HG02870 (cell line): ENCODE data around the gene ABCA4.
"Not testable (repeated sequence)": the region's sequence is repeated elsewhere in the genome, so short reads cannot be mapped to it uniquely, and the experiment has no call there.

Experiments
- ATAC-seq: cut with Tn5 transposase; IDR thresholded peaks from one replicate; pipeline ENCODE4 v1.9.1; 2021; ENCODE audit warnings: mild to moderate bottlenecking, moderate library complexity; ENCODE audit not compliant: unreplicated experiment

Gene ABCA4

DNA sequence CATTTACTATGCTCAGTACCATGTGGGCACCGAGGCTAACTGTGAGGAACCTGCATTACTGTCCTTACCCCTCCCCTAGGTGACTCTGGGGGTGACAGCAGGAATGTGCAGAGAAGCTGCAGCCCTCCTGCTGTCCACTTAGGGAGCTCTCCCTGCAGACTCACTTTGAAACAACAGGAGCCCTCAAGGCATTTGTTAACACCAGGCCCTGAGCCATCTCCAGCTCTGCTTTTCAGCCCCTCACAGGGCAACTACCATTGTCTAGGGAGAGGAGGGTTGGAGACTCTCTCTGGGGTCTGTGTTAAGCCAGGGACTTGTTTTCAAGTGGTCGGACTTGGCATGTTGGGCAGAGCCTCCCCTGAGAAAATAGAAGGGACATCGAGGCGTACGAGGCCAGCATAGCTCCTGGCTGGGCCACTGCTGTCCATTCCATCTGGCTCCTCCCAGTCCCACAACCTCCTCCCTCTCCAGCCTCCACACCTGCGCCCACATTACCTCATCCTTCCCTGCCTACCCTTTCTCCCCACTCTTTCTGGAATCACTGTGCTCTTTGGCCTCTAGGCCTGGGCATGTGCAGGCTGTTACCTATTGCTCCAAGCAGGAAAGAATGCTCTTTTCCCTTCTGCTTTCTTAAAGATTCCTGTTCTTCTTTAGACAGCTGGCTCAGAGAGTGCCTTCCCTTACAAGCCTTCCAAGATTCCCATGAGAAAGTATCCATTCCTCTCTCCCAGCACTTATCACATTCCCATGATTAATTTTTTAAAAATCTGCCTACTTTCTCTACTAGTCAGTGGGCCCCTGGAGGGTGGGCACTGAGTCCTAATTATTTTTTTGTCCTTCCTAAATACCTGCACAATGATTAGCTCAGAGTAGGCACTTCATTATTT lies 109.0 kb downstream of the ABCA4 start:
- ATAC-seq, result no peak

DNA sequence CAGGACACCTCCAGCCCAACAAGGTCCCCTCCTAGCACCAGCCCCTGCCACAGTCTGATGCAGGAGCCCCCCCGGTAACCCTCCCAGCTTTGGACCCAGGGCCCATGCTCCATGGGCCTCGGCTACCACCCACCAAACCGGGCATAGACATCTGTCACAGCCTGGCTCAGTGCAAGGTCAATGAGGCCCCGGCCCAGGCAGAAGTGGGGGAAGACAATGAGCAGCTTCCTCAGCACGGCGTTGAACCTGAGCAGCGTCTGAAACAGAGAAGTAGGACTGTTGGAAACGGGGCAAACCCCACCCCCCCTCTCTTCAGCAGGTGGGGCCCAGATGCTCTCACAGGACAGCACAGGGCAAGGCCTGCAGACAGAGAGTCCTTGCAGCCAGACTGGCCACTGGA lies 109.8 kb downstream of the ABCA4 start:
- ATAC-seq, result no peak

DNA sequence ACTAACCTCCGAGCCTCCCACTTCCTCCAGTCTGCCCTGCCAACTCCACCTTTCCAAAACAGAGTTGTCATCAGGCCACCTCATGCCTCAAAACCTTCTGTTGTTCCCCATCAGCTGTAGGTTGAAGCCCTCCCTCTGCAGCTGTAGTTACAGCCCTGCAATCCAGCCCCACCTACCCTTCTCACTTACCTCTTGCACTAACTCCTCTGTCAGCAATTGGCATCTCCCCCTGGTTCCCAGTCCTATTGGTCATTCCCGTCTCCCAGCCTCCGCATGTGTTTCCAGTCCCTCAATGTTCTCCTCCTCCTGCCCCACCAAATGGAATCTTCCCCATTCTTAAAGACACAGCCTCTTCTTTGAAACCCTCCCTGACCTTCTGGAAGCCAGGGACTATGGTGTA lies 111.6 kb downstream of the ABCA4 start:
- ATAC-seq, result no peak

DNA sequence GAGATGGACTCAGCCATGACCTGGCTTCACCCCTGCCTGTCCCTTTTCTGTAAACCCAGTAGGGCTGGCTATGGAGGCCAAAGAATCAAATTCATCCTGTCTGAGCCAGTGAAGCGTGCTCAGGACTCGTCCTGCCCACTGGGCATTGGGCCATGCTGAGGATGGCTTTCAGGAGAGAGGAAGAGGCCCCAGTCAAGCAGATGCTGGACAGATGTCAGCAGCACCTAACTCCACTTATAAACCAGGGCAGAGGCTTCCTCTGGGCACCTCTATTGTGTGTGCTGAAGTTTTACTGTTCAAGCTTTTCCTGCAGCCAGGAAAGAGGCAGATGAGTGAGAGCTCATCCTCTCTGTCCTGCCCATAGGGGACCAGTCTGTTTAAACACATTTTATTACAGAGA lies 114.3 kb downstream of the ABCA4 start:
- ATAC-seq, result no peak

DNA sequence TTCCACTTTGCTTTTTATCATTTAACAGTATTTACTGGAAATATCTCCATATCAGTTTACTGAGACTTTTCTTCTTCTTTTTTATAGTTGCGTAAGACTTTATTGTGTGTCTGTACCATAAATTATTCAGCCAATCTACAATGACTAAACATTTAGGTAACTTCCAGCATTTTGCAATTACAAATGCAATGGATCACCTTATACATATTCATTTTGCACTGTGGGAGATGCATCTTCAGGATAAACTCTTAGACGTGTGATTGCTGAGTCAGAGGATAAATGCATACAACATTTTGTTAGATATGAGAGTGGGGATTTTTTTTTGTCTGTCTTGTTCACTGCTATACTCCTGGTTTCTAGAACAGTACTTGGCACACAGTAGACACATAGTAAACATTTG lies 116.0 kb downstream of the ABCA4 start:
- ATAC-seq, result no peak

DNA sequence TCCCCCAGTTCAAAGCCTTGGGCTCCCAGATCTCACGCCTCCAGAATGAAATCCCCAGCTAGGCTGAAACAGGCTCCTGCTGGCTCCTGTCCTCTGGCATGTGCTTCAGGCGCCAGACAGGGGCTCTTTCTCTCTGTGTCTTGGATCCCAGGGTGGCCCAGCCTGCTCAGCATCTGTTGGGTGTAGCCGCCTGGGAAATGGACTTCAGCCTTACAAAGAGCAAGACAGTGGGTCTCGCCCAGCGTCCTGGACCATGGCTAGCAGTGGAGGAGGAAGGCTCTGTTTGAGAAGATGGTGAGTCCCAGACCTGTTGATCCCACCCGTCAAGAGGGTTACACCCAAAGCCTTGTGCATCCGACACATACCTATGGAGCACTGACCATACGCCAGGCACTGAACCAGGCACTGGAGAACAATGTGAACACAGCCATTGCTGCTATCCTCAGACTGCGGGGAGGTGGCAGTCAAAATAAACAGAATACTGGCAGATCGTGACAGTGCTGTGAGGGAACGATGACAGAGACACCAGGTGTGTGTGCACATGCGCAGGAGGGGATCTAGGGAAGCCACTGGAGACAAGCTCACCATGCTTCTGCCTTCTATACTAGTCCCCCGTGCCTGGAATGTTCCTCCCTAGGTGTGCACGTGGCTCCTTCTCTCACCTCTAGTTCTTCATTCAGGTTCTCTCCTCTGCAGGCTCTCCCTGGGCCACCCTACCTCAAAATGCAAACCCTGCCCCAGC lies 118.7 kb downstream of the ABCA4 start:
- no peak for ATAC-seq

DNA sequence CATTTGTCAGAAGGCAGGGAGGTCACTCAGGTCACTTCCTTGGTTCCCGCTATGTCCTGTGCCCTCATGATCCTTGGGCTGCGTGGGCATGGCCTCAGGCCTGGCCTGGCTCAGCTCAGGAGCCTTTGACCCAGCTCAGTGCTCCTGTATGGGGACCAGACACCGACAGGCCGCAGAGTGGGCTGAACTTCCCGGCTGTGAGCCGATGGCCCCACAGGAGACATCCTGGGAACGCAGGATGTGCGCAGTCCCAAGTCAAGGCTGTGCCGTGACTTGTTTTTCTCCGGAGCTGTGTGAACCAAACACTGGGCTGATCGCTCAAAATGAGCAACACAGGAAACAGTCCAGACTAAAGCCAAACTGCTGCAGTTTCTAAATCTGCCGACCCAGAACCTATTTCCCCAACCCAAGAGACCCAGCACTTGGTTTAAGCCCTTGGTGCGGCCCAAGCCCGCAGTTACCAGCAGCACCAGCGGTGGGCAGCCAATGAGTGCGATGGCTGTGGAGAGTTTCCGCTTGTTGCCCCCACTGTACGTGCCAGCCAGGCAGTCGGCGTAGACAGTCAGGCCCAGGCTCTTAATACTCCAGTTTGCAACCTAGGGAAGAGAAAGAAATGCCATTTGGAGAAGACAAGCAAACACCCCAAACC lies 119.4 kb downstream of the ABCA4 start:
- ATAC-seq, result no peak

DNA sequence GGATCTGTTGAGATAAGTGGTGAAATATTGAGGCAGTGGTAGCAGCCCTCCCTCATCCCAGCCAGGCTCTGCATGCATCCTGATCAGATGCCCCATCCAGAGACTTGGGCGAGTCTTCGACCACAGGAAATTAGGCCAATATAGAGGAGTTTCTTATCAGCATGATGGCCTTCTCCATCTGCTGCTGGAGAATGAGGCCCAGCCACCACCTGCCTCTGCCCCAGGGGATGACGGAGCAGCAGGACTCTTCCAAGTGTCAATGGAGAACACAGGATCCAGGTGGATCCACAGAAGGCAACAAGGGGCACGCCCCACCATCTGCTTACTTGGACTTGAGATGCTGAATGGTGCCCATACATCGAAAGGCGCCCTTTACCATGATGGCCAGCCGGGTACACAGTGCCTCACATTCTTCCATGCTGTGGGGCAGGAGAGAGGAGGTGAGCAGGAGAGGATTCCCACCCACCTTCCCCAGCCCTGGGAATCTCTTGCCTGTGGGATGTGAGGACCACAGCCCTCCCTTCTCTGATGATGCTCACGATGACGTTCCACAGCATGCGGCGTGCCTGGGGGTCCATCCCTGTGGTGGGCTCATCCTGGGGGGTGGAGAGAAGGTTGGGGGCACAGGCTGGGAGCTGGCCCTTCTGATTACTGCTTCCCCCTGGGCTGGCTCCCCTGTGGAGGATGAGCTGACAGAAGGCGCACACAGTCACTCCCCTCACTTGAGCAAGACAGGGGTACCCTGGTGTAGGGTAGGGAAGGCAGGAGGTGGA lies 120.3 kb downstream of the ABCA4 start:
- ATAC-seq, result no peak

DNA sequence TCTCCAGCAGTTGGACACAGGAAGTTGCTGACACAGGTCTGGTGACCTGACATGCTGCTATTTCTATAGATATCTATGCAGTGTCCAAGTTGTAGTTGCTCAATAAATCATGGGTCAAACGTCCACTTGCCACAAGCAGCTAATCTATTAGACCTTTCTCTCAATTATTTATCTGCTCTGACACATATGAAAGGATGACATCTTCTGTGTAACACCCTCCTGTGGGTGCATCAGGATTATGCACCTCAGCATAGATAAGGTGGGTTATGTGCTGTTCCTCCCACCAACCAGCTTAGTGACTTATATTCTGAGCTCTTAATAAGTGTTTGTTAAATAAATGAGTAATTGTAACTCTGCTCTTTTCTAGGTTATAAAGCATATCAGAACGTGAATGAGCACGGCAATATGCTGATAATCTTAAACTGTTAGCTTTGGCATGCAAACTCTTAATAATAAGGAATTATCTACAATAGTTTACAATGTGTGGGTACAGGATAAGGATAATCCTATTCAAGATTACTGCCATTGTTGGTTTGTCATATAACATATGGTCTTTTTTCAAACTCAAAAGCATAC lies 121.0 kb downstream of the ABCA4 start:
- ATAC-seq, result no peak

DNA sequence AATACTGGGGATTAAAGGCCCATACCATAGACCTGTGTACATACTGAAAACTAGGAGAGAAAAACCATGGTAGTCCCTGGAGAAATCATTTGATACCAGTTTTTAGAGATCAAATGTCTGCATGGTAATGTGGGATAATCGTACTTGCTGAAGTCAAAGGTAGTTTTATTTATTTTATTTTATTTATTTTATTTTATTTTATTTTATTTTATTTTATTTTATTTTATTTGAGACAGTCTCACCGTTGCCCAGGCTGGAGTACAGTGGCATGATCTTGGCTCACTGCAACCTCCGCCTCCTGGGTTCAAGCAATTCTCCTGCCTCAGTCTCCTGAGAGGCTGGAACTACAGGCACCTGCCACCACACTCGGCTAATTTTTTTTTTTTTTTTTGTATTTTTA lies 122.4 kb downstream of the ABCA4 start:
- not testable (repeated sequence) for ATAC-seq

DNA sequence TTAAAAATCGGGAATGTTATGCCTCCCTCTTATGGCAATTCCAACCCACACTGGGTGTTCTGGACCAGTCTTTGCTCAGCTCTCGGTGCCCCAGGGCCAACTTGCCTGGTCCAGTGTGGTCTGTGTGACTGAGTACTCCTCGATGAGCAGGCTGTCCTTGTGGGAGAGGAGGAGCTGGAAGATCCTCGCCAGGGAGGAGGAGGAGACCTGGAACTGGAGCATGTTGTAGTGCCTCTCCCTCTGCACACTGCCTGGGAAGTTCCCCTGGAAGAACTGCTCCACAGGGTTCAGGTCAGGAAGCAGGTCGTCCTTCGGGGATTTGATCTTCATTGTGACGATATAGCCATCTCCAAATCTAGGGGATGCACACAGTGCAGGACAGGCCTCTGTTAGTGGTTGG lies 123.2 kb downstream of the ABCA4 start:
- no peak for ATAC-seq

DNA sequence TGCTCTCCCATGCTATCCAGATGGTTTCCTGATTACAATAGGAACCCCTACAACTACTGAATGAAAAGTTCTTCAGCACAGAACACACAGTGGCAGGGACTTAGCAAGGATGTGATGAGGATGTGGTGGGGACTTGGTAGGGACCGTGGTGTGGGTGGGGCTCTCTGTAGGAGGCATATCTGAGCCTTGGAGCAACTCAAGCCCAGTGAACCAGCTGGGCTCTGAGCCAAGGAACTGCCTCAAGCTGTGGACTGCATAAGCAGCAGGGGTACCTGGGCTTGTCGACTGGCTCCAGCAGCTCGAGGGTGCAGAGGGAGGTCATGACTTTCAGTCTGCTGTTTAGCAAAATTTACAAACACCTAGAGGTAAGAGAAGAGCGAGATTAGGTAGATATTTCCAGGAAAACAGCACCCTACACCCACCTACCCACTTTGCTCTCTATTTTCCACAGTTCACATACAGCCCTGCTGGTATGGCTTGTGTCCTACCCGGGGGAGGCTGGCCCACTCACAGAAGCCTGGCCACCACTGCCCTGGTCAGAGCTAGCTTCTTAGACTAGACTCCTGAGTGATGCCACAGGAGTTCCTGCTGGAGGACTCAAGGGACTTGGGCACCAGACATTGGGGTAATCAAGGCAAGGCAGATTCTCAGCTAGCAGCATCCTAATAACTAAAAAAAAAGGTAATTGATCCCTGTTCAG lies 125.0 kb downstream of the ABCA4 start:
- no peak for ATAC-seq

DNA sequence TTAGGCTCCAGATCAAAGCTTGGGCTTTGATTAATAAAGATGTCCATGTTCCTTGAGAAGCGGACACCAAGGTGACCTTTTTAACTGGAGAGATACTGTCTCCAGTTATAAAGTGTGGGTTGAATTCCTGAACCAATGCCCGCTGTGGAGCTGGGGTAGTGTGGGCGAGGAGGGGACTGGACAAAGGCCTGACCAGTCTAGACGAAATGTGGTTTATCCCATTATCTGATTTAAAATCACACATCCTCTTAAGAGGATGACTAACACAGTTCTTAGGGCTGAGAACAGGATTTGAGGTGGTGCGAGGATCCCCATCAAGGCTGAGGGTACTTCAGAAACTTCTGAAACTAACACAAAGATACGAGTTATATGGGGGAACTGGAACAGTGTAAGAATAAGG lies 127.2 kb downstream of the ABCA4 start:
- ATAC-seq, result no peak

DNA sequence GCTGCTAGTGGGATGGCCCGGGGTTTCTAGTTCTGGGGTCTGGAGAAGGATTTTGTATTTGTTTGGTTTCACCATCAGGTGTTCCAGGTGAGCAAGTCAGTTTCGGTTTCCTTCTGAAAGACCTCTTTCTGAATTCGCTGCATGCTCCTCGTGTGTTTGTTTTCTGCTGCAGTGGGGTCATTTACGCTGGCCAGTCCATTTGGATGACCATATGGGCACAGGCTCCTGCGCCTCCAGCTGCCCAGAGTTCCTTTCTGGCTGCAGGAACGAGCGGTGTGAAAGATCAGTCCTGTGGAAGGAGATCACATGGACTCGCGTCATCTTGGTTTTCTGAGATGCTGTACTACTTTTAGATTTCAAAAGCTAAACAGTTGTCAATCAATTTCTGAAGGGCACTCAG lies 128.0 kb downstream of the ABCA4 start:
- ATAC-seq, result no peak

DNA sequence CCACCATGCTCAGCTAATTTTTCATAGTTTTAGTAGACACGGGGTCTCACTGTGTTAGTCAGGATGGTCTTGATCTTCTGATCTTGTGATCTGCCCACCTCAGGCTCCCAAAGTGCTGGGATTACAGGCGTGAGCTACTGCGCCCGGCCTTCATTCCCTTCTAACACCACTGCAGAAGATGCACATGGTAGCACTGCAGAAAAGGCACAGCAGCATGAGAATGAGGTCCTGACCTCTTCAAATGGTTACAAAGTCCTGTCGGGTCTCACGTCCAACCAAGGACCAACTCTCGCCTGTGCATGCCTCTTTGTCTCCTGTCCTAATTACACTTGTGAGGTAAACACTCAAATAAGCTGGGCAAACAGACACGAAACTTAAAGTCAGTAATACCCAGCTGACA lies 128.8 kb downstream of the ABCA4 start:
- no peak for ATAC-seq

DNA sequence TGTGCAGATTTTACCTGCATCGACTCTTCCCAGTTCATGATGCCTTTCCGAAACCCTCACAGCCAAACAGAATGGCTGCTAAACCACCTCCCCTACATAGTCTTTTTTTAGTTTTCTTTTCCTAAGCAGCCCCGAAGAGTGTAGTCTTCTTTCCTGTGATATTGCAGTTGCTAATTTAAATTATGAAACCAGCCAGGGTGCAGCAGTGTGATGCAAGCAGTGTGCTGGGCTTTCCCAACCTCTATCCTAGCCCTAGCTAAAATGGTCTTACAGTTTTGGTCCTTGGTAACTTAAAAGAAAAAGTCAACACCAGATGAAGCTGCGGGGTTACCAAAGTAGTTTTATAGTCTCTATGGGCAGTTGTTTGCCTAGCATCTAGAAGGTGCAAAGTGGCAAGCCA lies 129.7 kb downstream of the ABCA4 start:
- ATAC-seq, result no peak

DNA sequence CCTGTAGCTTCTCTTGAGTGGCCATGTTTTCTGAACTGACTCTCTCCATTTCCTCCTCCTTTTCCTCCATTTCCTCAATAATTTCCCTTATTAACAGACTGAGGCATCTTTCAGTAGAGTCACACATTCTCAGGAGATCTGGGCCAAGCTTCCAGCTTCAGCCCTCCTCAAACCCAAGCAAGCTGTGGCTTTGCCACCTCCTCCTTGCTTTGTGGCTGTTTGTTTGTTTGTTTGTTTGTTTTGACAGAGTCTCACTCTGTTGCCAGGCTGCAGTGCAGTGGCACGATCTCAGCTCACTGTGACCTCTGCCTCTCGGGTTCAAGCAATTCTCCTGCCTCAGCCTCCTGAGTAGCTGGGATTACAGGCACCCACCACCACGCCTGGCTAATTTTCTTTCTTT lies 130.5 kb downstream of the ABCA4 start:
- ATAC-seq, result not testable (repeated sequence)

DNA sequence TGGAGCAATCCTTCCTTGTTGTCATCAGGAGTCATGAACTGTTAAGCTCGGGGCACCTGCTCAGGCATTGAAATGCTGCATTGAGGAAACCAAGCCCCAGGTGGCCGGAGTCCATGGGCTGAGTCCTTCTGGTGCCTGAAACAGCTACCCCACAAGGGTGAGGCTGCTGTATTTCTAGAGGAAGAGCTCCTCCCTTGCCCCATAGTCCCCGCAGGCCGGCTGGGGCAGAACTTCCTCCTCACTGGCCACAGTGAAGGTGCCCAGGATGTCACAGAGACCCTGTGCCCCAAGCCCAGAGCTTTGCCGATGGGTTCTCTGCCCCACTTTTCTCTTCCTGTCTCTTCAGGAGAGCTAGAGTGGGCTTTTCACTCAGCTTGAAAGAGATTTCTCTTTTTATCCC lies 130.9 kb downstream of the ABCA4 start:
- ATAC-seq, result no peak

DNA sequence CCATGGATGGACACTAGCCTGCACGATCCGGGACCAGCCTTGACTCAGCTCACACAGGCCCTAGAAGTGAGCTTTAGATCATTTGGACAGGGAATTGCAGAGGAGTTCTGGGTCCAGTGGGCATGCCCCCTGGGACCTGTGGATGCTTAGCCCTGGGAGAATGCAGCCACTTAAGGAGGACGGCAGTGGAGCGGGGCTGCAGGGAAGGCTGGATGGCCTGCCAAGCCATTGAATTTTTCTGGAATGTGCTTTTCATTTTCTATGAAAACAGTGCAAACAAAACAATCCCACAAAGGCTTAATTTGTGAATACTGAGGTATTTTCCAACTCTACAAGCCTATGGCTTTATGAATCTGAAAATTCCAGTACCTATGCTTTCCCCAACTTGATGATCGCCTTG lies 131.3 kb downstream of the ABCA4 start:
- no peak for ATAC-seq
